GM21515 (cell line): ENCODE measurements around the gene ADGRV1.

Source experiments
- ATAC-seq: cut with Tn5 transposase; IDR thresholded peaks from one replicate; pipeline ENCODE4 v1.9.1; 2021; ENCODE audit not compliant: unreplicated experiment

The ADGRV1 gene

GRCh38 chr5:91095313-91095712 is 536.7 kb downstream of the ADGRV1 start:
- ATAC-seq: no peak

- no peak for ATAC-seq
Observed at GRCh38 chr5:91095786-91096385, 537.3 kb downstream of the ADGRV1 start.

- no peak for ATAC-seq
Observed at GRCh38 chr5:91098541-91098940, 539.9 kb downstream of the ADGRV1 start.

GRCh38 chr5:91101600-91102379 is 543.2 kb downstream of the ADGRV1 start:
- peak; percentile 99 for ATAC-seq

GRCh38 chr5:91103353-91104061 is 544.9 kb downstream of the ADGRV1 start:
- ATAC-seq: no peak

GRCh38 chr5:91104062-91104448 is 545.5 kb downstream of the ADGRV1 start:
- no peak for ATAC-seq

- no peak for ATAC-seq
Observed at GRCh38 chr5:91106842-91107511, 548.4 kb downstream of the ADGRV1 start.

- no peak for ATAC-seq
Observed at GRCh38 chr5:91109634-91110033, 551.0 kb downstream of the ADGRV1 start.

- ATAC-seq: no peak
Observed at GRCh38 chr5:91110686-91111085, 552.1 kb downstream of the ADGRV1 start.

- no peak for ATAC-seq
Observed at GRCh38 chr5:91111473-91112238, 553.1 kb downstream of the ADGRV1 start.

GRCh38 chr5:91114658-91115057 is 556.1 kb downstream of the ADGRV1 start:
- ATAC-seq: no peak

GRCh38 chr5:91118354-91118753 is 559.8 kb downstream of the ADGRV1 start:
- ATAC-seq: no peak

GRCh38 chr5:91118796-91119195 is 560.2 kb downstream of the ADGRV1 start:
- no peak for ATAC-seq

- no peak for ATAC-seq
Observed at GRCh38 chr5:91119217-91119616, 560.6 kb downstream of the ADGRV1 start.

- no peak for ATAC-seq
Observed at GRCh38 chr5:91119981-91120850, 561.6 kb downstream of the ADGRV1 start.

- ATAC-seq: no peak
Observed at GRCh38 chr5:91121347-91121993, 562.9 kb downstream of the ADGRV1 start.

GRCh38 chr5:91122651-91123050 is 564.1 kb downstream of the ADGRV1 start:
- ATAC-seq: no peak

GRCh38 chr5:91123291-91123690 is 564.7 kb downstream of the ADGRV1 start:
- no peak for ATAC-seq

- no peak for ATAC-seq
Observed at GRCh38 chr5:91123901-91124300, 565.3 kb downstream of the ADGRV1 start.
